Neutrophil (primary cell): ENCODE measurements around the gene MOV10L1.

Experiments used
- H3K27ac ChIP-seq: fragments of 200-600 bp; sonication (generic); 2 replicates; pipeline ENCODE4 v1.5.1; 2016; ENCODE audit warnings: mild to moderate bottlenecking, moderate library complexity
- H3K27me3 ChIP-seq: fragments of 200-600 bp; sonication (generic); 2 replicates; pipeline ENCODE4 v1.6.0; 2016; ENCODE audit warnings: mild to moderate bottlenecking
- H3K36me3 ChIP-seq: fragments of 200-600 bp; sonication (generic); 2 replicates; pipeline ENCODE4 v1.5.1; 2017
- H3K4me1 ChIP-seq, 2 experiments: fragments of 200-600 bp in 1 of 2; sonication (generic) in 1 of 2; 1 replicate in 1 of 2; 2 replicates in 1 of 2; pipeline versions ENCODE4 v1.5.1 to v1.6.1; 2013 to 2016; ENCODE audit warnings: low read depth in 1 of 2, low read length in 1 of 2, mild to moderate bottlenecking in 1 of 2, moderate library complexity in 1 of 2; ENCODE audit not compliant: control insufficient read depth in 1 of 2, insufficient read depth in 1 of 2
- H3K4me3 ChIP-seq, 2 experiments: fragments of 200-600 bp in 1 of 2; sonication (generic) in 1 of 2; 1 replicate in 1 of 2; 2 replicates in 1 of 2; pipeline ENCODE4 v1.5.1; 2013 to 2016; ENCODE audit warnings: low read depth in 1 of 2, low read length in 1 of 2, mild to moderate bottlenecking in 1 of 2, moderate library complexity in 1 of 2
- H3K9me3 ChIP-seq: fragments of 200-600 bp; sonication (generic); 2 replicates; pipeline ENCODE4 v1.5.1; 2016
- TF ChIP-seq, protein P1 (sequence below): fragments of 200-600 bp; sonication (generic); IDR thresholded peaks from 2 replicates; pipeline ENCODE4 v1.5.1; 2016; ENCODE audit warnings: antibody characterized with exemption

Gene MOV10L1

DNA sequence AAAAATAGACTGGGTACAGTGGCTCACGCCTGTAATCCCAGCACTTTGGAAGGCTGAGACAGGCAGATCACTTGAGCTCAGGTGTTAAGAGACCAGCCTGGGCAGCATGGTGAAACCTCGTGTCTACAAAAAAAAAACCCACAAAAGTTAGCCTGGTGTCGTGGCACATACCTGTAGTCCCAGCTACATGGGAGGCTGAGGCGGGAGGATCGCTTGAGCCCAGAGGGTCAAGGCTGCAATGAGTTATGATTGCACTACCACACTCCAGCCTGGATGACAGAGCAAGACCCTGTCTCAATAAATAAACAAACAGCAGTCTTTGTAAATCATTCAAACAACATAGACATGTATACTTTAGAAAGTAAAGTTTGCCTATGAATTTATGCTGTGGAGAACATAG is 2.5 kb downstream of the MOV10L1 start:
- H3K9me3 ChIP-seq = peaks cover 3% of the 10 kb centered on the region
- no peaks in the 10 kb centered on the region for H3K27me3 ChIP-seq

DNA sequence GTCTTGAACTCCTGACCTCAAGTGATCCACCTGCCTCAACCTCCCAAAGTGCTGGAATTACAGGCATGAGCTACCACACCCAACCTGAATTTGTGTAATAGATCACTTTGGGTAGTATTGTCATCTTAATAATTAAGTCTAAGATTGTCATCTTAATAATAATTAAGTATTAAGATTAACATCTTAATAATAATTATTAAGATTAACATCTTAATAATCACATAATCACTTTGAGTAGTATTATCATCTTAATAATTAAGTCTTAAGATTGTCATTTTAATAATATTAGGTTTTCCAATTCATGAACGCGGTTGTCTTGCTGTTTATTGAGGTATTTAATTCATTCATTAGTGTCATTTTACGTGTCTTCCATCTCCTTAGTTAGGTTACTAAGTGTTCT is 8.2 kb downstream of the MOV10L1 start:
- no peak overlapping the region for H3K27ac ChIP-seq
- no peaks in the 10 kb centered on the region for H3K27me3 ChIP-seq
- H3K36me3 ChIP-seq = no peaks in the 10 kb centered on the region
- peaks cover 20 to 21% of the 10 kb centered on the region in 2 experiments for H3K4me1 ChIP-seq
- TF ChIP-seq, protein P1, sequence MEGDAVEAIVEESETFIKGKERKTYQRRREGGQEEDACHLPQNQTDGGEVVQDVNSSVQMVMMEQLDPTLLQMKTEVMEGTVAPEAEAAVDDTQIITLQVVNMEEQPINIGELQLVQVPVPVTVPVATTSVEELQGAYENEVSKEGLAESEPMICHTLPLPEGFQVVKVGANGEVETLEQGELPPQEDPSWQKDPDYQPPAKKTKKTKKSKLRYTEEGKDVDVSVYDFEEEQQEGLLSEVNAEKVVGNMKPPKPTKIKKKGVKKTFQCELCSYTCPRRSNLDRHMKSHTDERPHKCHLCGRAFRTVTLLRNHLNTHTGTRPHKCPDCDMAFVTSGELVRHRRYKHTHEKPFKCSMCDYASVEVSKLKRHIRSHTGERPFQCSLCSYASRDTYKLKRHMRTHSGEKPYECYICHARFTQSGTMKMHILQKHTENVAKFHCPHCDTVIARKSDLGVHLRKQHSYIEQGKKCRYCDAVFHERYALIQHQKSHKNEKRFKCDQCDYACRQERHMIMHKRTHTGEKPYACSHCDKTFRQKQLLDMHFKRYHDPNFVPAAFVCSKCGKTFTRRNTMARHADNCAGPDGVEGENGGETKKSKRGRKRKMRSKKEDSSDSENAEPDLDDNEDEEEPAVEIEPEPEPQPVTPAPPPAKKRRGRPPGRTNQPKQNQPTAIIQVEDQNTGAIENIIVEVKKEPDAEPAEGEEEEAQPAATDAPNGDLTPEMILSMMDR = no peak
- no peaks in the 10 kb centered on the region for H3K9me3 ChIP-seq
- no peak overlapping the region for H3K4me3 ChIP-seq

More for the DNA sequence above, 2.5 kb downstream of the MOV10L1 start:
- Histone ChIP-seq H3K4me1 (no peaks in the 10 kb centered on the region), H3K4me3 (no peak overlapping the region), H3K36me3 (no peaks in the 10 kb centered on the region), H3K27ac (no peak overlapping the region)
- TF ChIP-seq, protein P1 = no peak

DNA sequence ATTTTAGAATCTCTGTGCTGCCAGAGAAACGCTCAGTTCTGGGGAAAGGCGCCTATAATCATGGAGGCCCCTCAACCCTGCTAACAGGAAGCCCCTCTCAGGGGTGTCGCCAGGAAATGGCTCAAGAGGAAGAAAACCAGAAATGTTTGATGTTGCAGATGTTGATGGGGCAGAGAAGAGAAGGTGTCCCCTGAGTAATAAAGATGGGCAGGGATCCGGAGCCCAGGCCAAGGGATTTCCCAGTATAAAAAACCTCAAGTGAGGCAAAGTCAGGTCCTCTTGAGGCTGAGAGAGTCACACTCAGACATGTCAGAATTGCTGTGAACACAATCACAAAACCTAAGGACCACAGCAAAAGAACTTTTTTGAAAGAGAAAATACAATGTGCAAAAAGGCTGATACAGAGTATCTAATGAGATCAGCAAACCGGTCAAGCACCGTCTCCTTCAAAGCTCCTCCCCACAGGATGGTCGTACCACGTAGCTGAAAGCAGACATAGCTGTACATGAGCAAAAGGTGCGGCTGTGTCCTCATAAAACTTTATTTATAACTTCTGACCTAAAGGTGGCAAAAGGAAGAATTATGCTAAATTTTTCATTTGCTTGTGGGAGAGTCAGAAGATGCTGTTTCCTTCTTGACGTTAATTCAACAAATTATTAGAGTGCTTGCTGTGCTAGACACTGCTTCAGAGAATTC is 12.2 kb downstream of the MOV10L1 start:
- H3K36me3 ChIP-seq = no peaks in the 10 kb centered on the region
- TF ChIP-seq, protein P1 = no peak
- H3K4me1 ChIP-seq = peaks cover 25 to 27% of the 10 kb centered on the region in 2 experiments
- peak overlapping the region; percentile 7 for H3K27ac ChIP-seq
- H3K4me3 ChIP-seq = no peak overlapping the region
- H3K27me3 ChIP-seq = no peaks in the 10 kb centered on the region
- H3K9me3 ChIP-seq = no peaks in the 10 kb centered on the region

DNA sequence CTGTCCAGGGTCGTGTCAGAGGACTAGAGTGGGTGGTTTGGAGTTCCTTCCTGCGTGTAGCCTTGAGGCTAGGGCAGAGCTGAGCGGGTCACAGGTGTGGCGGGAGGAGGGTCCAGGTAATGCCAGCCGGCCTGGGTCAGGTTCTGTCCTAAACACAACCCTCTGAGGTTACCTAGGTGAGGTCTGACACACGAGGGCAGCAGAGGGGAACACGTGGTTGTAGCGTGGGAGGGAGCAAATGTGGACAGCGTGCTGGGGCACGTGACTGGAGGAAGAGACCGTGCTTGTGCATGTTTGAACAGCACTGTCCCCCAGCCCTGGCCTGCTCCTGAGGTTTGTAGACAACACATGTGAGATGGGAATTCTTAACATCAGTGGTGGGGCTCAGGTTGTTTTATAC is 13.1 kb downstream of the MOV10L1 start:
- Histone ChIP-seq H3K27me3 (no peaks in the 10 kb centered on the region), H3K27ac (no peak overlapping the region), H3K36me3 (no peaks in the 10 kb centered on the region), H3K9me3 (no peaks in the 10 kb centered on the region), H3K4me1 (peaks cover 22 to 27% of the 10 kb centered on the region in 2 experiments), H3K4me3 (no peak overlapping the region)
- TF ChIP-seq, protein P1 = no peak

DNA sequence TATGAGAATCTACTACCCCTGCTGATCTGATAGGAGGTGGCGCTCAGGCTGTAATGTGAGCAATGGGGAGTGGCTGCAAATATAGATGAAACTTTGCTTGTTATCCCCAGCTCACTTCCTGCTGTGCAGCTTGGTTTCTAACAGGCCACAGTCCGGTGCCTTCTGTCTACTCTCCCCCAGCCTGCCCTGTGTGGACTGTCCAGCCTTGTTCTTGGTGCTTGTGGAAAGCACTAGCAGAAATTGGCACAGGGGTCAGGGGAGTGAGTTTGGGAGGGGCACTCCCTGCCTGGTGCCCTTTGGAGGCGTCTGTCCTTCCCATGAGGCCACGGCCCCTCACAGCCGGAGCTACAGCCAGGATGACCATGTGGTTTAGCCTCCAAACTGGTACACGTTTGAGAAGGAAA is 14.3 kb downstream of the MOV10L1 start:
- Histone ChIP-seq H3K9me3 (no peaks in the 10 kb centered on the region), H3K27ac (no peak overlapping the region), H3K4me1 (peaks cover 22 to 27% of the 10 kb centered on the region in 2 experiments), H3K4me3 (no peak overlapping the region), H3K27me3 (no peaks in the 10 kb centered on the region), H3K36me3 (no peaks in the 10 kb centered on the region)
- TF ChIP-seq, protein P1 = no peak
